GM19468 (cell line): Measurements from ENCODE around the gene POMGNT1.

Experiments
- ATAC-seq: cut with Tn5 transposase; IDR thresholded peaks from one replicate; pipeline ENCODE4 v1.9.1; 2021; ENCODE audit warnings: mild to moderate bottlenecking, moderate library complexity, moderate number of reproducible peaks; ENCODE audit not compliant: unreplicated experiment; ENCODE audit errors: extremely low read depth

Gene POMGNT1

GRCh38 chr1:46160212-46160611 is 38.0 kb downstream of the POMGNT1 start:
- ATAC-seq, result no peak

GRCh38 chr1:46159516-46159915 is 38.7 kb downstream of the POMGNT1 start:
- ATAC-seq, result no peak

GRCh38 chr1:46158312-46159281 is 39.6 kb downstream of the POMGNT1 start:
- ATAC-seq, result peak; percentile 48

- no peak for ATAC-seq
Observed at GRCh38 chr1:46157916-46158311, 40.3 kb downstream of the POMGNT1 start.

- ATAC-seq, result no peak
Observed at GRCh38 chr1:46153732-46154131, 44.5 kb downstream of the POMGNT1 start.

GRCh38 chr1:46153228-46153627 is 45.0 kb downstream of the POMGNT1 start:
- no peak for ATAC-seq

- ATAC-seq, result no peak
Observed at GRCh38 chr1:46152016-46152415, 46.2 kb downstream of the POMGNT1 start.

GRCh38 chr1:46150085-46150484 is 48.1 kb downstream of the POMGNT1 start:
- ATAC-seq, result no peak

GRCh38 chr1:46148318-46148717 is 49.9 kb downstream of the POMGNT1 start:
- no peak for ATAC-seq
